HG02884 (cell line): ENCODE results near the gene NETO2.
"Not testable (repeated sequence)": the region's sequence is repeated elsewhere in the genome, so short reads cannot be mapped to it uniquely, and the experiment has no call there.

Source experiments
- ATAC-seq: cut with Tn5 transposase; IDR thresholded peaks from one replicate; pipeline ENCODE4 v1.9.1; 2021; ENCODE audit warnings: mild to moderate bottlenecking, moderate library complexity; ENCODE audit not compliant: unreplicated experiment

NETO2 gene

GRCh38 chr16:47136099-47136842 is 7.5 kb downstream of the NETO2 start:
- ATAC-seq = no peak

GRCh38 chr16:47134550-47134949 is 9.2 kb downstream of the NETO2 start:
- ATAC-seq = no peak

GRCh38 chr16:47132308-47132707 is 11.4 kb downstream of the NETO2 start:
- ATAC-seq = no peak

GRCh38 chr16:47129755-47130435 is 13.8 kb downstream of the NETO2 start:
- no peak for ATAC-seq

GRCh38 chr16:47127541-47127940 is 16.2 kb downstream of the NETO2 start:
- ATAC-seq = no peak

- ATAC-seq = no peak
Observed at GRCh38 chr16:47125757-47126156, 18.0 kb downstream of the NETO2 start.

- no peak for ATAC-seq
Observed at GRCh38 chr16:47113130-47113529, 30.6 kb downstream of the NETO2 start.

- no peak for ATAC-seq
Observed at GRCh38 chr16:47110939-47111338, 32.8 kb downstream of the NETO2 start.

GRCh38 chr16:47109361-47109760 is 34.4 kb downstream of the NETO2 start:
- ATAC-seq = no peak

GRCh38 chr16:47102921-47103320 is 40.8 kb downstream of the NETO2 start:
- not testable (repeated sequence) for ATAC-seq

GRCh38 chr16:47097154-47097553 is 46.6 kb downstream of the NETO2 start:
- ATAC-seq = not testable (repeated sequence)

GRCh38 chr16:47096297-47096696 is 47.4 kb downstream of the NETO2 start:
- no peak for ATAC-seq

- ATAC-seq = no peak
Observed at GRCh38 chr16:47084198-47084597, 59.5 kb downstream of the NETO2 start.

GRCh38 chr16:47082099-47082865 is 61.5 kb downstream of the NETO2 start:
- no peak for ATAC-seq

GRCh38 chr16:47081115-47081514 is 62.6 kb downstream of the NETO2 start:
- no peak for ATAC-seq

- ATAC-seq = no peak
Observed at GRCh38 chr16:47079860-47080259, 63.9 kb downstream of the NETO2 start.

- ATAC-seq = no peak
Observed at GRCh38 chr16:47073223-47074155, 70.3 kb downstream of the NETO2 start.

GRCh38 chr16:47072158-47072557 is 71.6 kb downstream of the NETO2 start:
- ATAC-seq = no peak

- no peak for ATAC-seq
Observed at GRCh38 chr16:47069841-47070584, 73.7 kb downstream of the NETO2 start.

- ATAC-seq = no peak
Observed at GRCh38 chr16:47069313-47069712, 74.4 kb downstream of the NETO2 start.
